Measurements from ENCODE around the gene SFSWAP.
"Not testable (repeated sequence)": the region's sequence is repeated elsewhere in the genome, so short reads cannot be mapped to it uniquely, and the experiment has no call there.

Gene SFSWAP

DNA sequence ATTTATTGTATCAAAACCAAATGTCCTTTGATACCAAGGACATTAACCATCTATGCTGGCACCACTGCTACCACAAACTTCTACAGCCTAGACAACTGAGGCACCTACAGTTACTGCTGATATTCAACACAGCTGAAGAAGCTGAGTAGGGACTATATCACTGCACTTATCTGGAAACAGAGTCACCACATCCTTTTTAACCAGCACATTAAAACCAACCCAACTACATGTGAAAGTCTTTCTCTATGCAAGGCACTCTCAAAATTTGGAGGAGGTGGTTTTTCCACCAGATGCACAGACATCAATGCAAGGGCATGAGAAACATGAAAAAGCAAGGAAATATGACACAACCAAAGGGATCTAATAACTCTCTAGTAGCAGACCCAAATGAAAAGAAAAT, 7.7 kb upstream of the SFSWAP start:
- no peak for DNase-seq (ENCODE audit: low read depth)

- DNase-seq (ENCODE audit: low read depth), result no peak
Observed at GRCh38 chr12:131704509-131704908, 6.4 kb upstream of the SFSWAP start.

GRCh38 chr12:131706709-131707108, 4.2 kb upstream of the SFSWAP start:
- not testable (repeated sequence) for DNase-seq (ENCODE audit: low read depth)

- DNase-seq (ENCODE audit: low read depth), result no peak
Observed at GRCh38 chr12:131709226-131709625, 1.7 kb upstream of the SFSWAP start.

- DNase-seq (ENCODE audit: low read depth), result no peak
Observed at GRCh38 chr12:131711551-131712205, 788 bp downstream of the SFSWAP start.

DNA sequence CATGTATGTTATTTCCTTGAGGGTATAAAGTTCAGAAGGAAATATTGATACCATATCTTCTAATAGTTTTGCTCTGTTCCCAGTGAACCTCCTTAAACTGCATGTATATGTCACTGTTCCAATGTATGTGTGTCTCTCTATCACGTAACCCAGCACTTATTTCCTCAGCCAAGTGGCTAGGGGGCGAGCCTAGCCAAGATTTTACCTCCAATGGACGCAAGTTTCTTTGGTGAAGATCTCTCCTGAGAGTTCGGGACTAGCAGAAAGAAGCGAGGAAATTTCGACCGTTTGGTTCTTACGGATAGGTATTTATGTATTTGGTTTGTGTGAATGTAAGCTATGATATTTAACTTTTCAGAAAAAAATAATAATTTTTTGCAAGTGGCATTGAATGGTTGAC, 2.5 kb downstream of the SFSWAP start:
- DNase-seq (ENCODE audit: low read depth), result no peak

DNA sequence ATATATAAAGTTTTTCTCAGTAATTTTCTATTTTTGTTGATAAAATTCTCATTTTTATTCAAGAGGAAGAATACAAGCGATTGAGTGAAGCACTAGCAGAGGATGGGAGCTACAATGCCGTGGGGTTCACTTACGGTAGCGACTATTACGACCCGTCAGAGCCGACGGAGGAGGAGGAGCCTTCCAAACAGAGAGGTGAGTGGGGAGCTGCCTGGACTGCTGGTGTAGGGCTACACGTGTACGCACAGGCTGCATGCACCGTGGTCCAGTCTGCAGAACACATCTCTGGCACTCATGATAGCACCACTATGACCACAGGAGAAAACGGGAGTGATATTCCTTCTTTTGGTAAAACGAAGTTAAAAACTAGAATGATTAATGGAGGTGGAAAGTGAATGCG, 3.9 kb downstream of the SFSWAP start:
- no peak for DNase-seq (ENCODE audit: low read depth)

- DNase-seq (ENCODE audit: low read depth), result no peak
Observed at GRCh38 chr12:131716282-131716681, 5.4 kb downstream of the SFSWAP start.

DNA sequence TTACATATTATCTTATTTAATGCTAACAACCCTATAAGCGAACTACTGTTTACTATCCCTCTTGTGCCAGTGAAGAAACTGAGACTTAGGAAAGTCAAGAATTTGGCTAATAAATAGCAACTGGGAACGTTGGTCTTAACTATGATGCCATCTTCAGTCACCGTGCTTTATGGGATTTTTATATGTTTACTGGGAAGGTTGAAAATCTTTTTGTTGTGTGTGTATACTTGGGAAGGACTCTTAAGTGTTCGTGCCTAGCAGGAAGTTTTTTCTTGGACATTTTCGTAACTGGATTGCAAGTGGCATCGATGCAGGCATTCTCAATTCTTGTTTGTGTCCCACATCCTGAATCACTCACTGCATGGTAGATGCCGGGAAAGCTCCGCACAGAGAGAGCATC, 9.4 kb downstream of the SFSWAP start:
- DNase-seq (ENCODE audit: low read depth), result no peak

- no peak for DNase-seq (ENCODE audit: low read depth)
Observed at GRCh38 chr12:131720921-131721320, 10.0 kb downstream of the SFSWAP start.

DNA sequence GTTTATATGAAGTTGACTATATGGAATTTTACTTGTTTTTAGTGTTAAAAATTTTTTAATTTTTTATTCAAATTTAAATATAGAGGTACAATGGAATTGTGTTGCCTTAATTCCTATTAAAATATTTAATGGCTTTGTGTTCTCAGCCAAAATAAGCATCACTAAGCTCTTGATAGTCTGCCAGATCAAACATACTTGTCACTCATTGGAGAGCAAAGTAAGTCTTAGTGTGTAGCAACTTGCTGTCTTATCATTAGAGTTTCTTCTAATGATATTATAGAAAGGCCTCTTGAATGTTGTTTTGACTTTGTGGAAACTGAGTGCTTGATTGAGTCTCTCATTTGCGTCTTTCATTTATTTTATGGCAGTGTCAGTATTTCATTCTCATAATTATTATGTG, 10.7 kb downstream of the SFSWAP start:
- no peak for DNase-seq (ENCODE audit: low read depth)

- no peak for DNase-seq (ENCODE audit: low read depth)
Observed at GRCh38 chr12:131723532-131723931, 12.6 kb downstream of the SFSWAP start.

DNA sequence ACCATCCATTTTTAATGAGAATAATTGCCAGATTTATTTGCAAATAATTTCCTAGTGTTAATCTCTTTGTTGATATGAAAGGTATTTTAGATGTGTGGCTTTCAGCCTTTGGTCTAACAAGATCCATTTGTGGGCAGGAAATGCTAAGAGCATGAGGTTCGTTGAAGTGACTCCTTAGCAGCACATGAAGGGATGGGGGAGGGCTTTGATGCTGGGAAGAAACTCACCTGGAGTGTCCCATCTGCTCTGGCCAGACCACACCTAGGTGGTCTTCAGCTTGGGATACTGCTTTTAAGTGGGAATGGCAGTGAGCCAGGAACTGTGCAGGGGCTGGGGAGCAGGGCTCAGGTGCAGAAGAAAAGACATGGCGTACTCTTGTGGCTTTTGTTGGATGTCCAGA, 13.6 kb downstream of the SFSWAP start:
- no peak for DNase-seq (ENCODE audit: low read depth)

DNA sequence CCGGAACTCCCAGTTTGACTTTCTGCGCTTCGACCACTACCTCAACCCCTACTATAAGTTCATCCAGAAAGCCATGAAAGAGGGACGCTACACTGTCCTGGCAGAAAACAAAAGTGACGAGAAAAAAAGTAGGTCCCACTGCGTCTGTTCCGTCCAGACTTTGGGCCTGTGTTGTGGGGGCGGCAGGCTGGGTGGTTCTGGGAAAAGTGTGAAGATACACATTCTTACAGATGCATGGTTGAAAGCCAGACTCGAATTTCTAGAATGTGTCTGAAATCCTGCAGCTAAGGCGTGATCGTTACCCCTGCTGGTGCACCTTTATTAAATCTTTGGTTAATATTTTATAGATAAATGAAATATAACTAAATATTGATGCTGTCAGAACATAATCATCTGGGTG, 14.6 kb downstream of the SFSWAP start:
- no peak for DNase-seq (ENCODE audit: low read depth)

- no peak for DNase-seq (ENCODE audit: low read depth)
Observed at GRCh38 chr12:131728720-131729119, 17.8 kb downstream of the SFSWAP start.

DNA sequence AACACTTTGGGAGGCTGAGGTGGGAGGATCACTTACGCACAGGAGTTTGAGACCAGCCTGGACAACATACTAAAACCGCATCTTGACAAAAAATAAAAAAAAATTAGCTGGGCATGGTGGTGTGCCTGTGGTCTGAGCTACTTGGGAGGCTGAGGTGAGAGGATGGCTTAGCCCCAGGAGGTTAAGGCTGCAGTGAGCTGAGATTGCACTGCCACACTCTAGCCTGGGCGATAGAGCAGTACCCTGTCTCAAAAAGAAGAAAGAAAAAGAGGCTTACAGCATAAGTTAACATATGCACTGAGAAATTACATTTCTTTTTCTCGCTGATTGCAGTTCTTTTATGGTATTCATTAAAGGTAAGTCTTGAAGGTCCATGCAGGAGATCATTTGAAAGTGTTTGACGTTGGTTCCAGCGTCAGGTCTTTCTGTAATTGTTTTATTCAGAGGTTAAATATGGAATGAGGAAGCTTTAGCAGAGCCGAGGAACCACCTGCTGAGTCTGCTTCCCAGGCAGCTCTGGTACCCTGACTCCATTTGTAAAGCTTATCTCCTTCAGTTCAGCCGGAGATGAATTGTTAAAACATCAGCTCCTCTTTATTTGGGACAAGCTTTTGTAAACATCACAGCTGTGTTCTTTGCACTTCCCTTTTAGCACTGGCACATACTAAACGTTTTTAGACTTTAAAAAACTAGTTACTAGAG, 18.5 kb downstream of the SFSWAP start:
- no peak for DNase-seq (ENCODE audit: low read depth)

DNA sequence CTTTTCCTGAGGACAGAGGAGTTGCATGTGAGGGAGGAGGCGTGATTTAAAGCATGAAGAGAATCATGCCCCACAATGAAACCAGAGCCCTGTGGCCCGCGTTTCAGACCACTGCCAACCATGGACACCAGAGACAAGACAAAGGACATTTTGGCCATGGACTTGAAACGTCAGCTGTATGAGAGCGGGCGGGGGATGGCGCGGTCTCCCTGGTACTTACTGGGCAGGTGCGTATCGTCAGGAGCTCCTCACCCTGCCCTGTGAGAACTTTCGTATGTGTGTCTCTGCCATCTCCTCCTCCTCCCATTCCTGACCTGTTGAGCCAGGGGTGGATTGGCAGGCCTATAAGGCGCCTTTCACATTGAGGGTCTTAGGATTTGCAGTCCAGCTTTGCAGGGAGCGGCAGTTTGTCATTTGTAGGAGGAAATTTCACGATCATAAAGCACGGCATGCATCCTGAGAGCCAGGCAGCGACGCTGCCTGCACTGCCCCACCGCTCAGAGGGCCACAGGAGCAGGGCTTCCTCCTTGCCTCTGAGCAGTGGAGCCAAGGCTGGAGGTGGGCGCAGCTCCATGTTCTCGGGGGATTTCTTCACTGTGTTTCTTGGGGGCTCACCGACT, 22.2 kb downstream of the SFSWAP start:
- no peak for DNase-seq (ENCODE audit: low read depth)

DNA sequence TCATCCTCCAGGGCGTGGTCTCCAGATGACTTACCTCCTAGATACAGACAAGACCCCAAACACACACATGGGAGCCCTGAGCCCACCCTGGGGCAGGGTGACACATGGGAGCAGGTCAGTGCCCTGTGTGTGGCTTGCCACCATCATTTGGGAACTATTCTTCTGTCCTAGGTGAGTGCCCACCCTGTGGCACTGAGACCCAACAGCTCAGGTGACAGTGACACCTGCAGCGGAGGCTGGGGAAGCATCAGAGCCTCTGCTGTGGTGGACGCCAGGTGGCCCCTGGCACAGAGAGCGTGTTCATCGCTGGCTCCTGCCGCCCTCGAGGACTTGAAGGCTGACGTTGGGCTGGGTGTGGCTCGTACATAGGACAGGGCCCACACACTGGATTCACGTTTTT, 23.0 kb downstream of the SFSWAP start:
- DNase-seq (ENCODE audit: low read depth), result no peak

DNA sequence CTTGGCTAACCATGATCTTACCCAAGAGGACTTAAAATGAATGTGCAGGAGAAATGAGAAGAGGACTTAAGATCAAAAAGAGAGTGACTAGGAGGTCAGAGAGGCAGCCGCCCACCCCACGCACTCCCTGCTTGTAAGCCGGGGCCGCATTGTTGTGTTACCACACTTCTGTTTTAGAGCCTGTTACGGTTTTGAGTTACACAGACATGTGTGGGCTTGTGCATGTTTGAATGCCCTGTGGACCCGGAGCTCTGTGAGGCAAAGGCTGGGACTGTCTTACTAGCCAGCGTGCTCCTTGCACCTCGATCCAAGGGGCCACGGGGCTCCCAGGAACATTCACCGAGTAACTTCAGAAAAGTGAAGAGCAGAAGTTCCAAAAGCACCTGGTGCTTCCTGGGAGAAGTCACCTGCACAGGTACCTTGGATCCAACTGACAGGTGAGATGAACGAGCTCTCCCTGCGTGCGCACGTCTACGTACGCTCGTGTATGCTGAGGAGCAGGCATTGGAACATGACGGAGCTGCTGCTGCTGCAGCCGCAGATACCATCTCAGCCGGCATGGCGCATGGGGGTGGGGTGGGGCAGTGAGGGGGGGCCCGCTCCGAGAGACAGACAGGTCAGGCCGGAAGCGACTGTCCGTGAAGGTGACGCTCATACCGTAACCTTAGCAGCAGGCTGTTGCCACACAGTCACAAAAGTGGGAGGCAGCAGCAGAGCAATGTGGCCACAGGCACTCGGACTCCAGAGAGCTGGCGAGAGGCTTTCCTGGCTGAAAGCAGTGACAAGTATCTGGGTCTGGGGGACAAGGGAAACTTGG, 23.7 kb downstream of the SFSWAP start:
- no peak for DNase-seq (ENCODE audit: low read depth)

DNA sequence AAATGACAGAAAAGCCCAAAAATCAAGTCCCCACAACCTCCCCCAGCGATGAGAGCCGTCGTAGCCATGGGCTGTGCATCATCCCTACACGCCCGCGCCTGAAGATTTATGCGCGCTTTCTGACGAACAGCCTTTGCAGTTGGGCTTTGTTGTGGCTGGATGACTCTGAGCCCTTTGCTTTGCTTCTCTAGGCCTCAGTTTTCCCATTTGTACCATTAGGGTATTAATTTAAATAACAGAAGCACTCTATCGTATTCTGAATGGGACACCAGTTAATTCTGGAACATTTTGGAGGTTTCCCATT, 24.2 kb downstream of the SFSWAP start:
- no peak for DNase-seq (ENCODE audit: low read depth)

- no peak for DNase-seq (ENCODE audit: low read depth)
Observed at GRCh38 chr12:131735476-131736445, 24.9 kb downstream of the SFSWAP start.
